CD14-positive monocyte (primary cell): ENCODE measurements around the gene GGA1. TPM values are rescaled to one million over a fixed set of nuclear protein-coding genes. Genes with fewer than 3 reads are reported as not detected.
A peak's percentile ranks its signal among the peaks of the same experiment; 100 is the strongest.

Source experiments
- DNase-seq, 3 donors: peaks; one replicate each; pipeline ENCODE4 v3.0.0-alpha.2; 2011 to 2022
- H2AFZ ChIP-seq: 2 replicates; pipeline ENCODE4 v1.6.0; 2012; ENCODE audit warnings: mild to moderate bottlenecking, low read depth, low read length, inconsistent platforms; ENCODE audit not compliant: insufficient read depth, poor library complexity, severe bottlenecking
- H3K27ac ChIP-seq, 2 donors: 1 replicate in 1 of 2; 2 replicates in 1 of 2; pipeline ENCODE4 v1.5.1; 2012 to 2013; ENCODE audit warnings: low read length in 2 of 2, control low read depth in 1 of 2, inconsistent platforms in 1 of 2, low read depth in 1 of 2, mild to moderate bottlenecking in 1 of 2
- H3K27me3 ChIP-seq, 2 donors: one replicate each; pipeline versions ENCODE4 v1.6.0 to v1.6.1; 2011 to 2013; ENCODE audit warnings: low read length in 2 of 2; ENCODE audit not compliant: control insufficient read depth in 2 of 2, insufficient read depth in 2 of 2
- H3K36me3 ChIP-seq, 2 donors: replicated peaks in 1 of 2; 1 replicate in 1 of 2; 2 replicates in 1 of 2; pipeline versions ENCODE4 v1.5.1 to v1.6.1; 2012 to 2013; ENCODE audit warnings: low read length in 2 of 2, control low read depth in 1 of 2, inconsistent platforms in 1 of 2, mild to moderate bottlenecking in 1 of 2; ENCODE audit not compliant: insufficient read depth in 2 of 2, control insufficient read depth in 1 of 2
- H3K4me1 ChIP-seq, 2 donors: 1 replicate in 1 of 2; 2 replicates in 1 of 2; pipeline versions ENCODE4 v1.5.1 to v1.6.1; 2012 to 2013; ENCODE audit warnings: low read length in 2 of 2, control low read depth in 1 of 2, inconsistent platforms in 1 of 2, mild to moderate bottlenecking in 1 of 2, moderate library complexity in 1 of 2; ENCODE audit not compliant: insufficient read depth in 2 of 2, control insufficient read depth in 1 of 2
- H3K4me2 ChIP-seq: replicated peaks from 2 replicates; pipeline ENCODE3; 2012; ENCODE audit warnings: low read length, moderate library complexity, mild to moderate bottlenecking; ENCODE audit not compliant: poor library complexity, severe bottlenecking; ENCODE audit errors: extremely low read depth
- H3K4me3 ChIP-seq, 3 experiments: fragments of 200-600 bp in 1 of 3; sonication (generic) in 1 of 3; replicated peaks in 1 of 3; 1 replicate in 2 of 3; 2 replicates in 1 of 3; pipeline ENCODE4 v1.5.1; 2011 to 2013; ENCODE audit warnings: low read length in 3 of 3, mild to moderate bottlenecking in 3 of 3, control low read depth in 2 of 3, low read depth in 2 of 3, inconsistent platforms in 1 of 3, moderate library complexity in 1 of 3
- H3K79me2 ChIP-seq: 2 replicates; pipeline ENCODE4 v1.6.0; 2012; ENCODE audit warnings: mild to moderate bottlenecking, control low read depth, inconsistent platforms, low read length, moderate library complexity; ENCODE audit not compliant: insufficient read depth
- H3K9ac ChIP-seq: 2 replicates; pipeline ENCODE4 v1.6.0; 2017; ENCODE audit warnings: low read length, mild to moderate bottlenecking; ENCODE audit not compliant: insufficient read depth, poor library complexity, severe bottlenecking
- H3K9me3 ChIP-seq, 2 donors: replicated peaks in 1 of 2; 1 replicate in 1 of 2; 2 replicates in 1 of 2; pipeline versions ENCODE4 v1.5.1 to v1.6.1; 2012 to 2013; ENCODE audit warnings: low read length in 2 of 2, control low read depth in 1 of 2; ENCODE audit not compliant: control insufficient read depth in 1 of 2, insufficient read depth in 1 of 2
- H4K20me1 ChIP-seq: 2 replicates; pipeline ENCODE4 v1.6.0; 2012; ENCODE audit warnings: mild to moderate bottlenecking, low read length, control low read depth, moderate library complexity; ENCODE audit not compliant: insufficient read depth
- H3K27ac Mint-ChIP-seq, 7 donors: one replicate each; pipeline ENCODE4 v1.8.0; 2020; ENCODE audit warnings: mild to moderate bottlenecking in 7 of 7, mixed read lengths in 7 of 7, moderate library complexity in 6 of 7, inconsistent platforms in 2 of 7
- H3K27me3 Mint-ChIP-seq, 3 donors: one replicate each; pipeline ENCODE4 v1.8.0; 2021 to 2022; ENCODE audit warnings: low read depth in 3 of 3, mild to moderate bottlenecking in 3 of 3, mixed read lengths in 3 of 3, moderate library complexity in 3 of 3, inconsistent platforms in 1 of 3
- H3K36me3 Mint-ChIP-seq, 2 donors: one replicate each; pipeline ENCODE4 v1.8.0; 2020; ENCODE audit warnings: mixed read lengths in 2 of 2, inconsistent platforms in 1 of 2, mild to moderate bottlenecking in 1 of 2
- H3K4me1 Mint-ChIP-seq: one replicate; pipeline ENCODE4 v1.8.0; 2020; ENCODE audit warnings: mild to moderate bottlenecking, mixed read lengths
- H3K4me3 Mint-ChIP-seq, 2 donors: one replicate each; pipeline ENCODE4 v1.8.0; 2020; ENCODE audit warnings: mild to moderate bottlenecking in 2 of 2, mixed read lengths in 2 of 2, moderate library complexity in 1 of 2
- H3K9me3 Mint-ChIP-seq, 7 donors: one replicate each; pipeline ENCODE4 v1.8.0; 2020 to 2022; ENCODE audit warnings: mixed read lengths in 7 of 7, mild to moderate bottlenecking in 6 of 7, moderate library complexity in 6 of 7, inconsistent platforms in 2 of 7
- WGBS: methylation state at CpG from one replicate; pipeline ENCODE4 v1.1.5; 2013; ENCODE audit warnings: missing lambda C conversion rate; ENCODE audit not compliant: insufficient coverage; 5-methylcytosine and 5-hydroxymethylcytosine counted together
- intact Hi-C, 2 donors: fragments of 100-400 bp; cut with micrococcal nuclease; formaldehyde crosslinking; loops; one replicate each; pipeline versions ENCODE4 v1.15.0 to v1.15.1; 2023
- polyA plus RNA-seq, 3 donors: library from polyadenylated mRNA; depleted of rRNA in 1 of 3; unstranded in 2 of 3; stranded (reverse) in 1 of 3; fragments of 300-500 nt in 2 of 3; fragments of >200 nt in 1 of 3; fragmentation: Illumina TruSeq in 2 of 3; gene quantifications; 1 replicate in 2 of 3; 2 replicates in 1 of 3; pipeline ENCODE4 v1.2.3, GENCODE V29; 2012 to 2021
- TF ChIP-seq, protein P1 (sequence below): fragments of 200-600 bp; IDR thresholded peaks from one replicate; pipeline ENCODE4 v1.8.0; 2022; ENCODE audit warnings: antibody characterized with exemption, mild to moderate bottlenecking

Gene GGA1
- polyA plus RNA-seq, 3 donors: 19.8 to 91.0 (median 24.8) TPM

DNA sequence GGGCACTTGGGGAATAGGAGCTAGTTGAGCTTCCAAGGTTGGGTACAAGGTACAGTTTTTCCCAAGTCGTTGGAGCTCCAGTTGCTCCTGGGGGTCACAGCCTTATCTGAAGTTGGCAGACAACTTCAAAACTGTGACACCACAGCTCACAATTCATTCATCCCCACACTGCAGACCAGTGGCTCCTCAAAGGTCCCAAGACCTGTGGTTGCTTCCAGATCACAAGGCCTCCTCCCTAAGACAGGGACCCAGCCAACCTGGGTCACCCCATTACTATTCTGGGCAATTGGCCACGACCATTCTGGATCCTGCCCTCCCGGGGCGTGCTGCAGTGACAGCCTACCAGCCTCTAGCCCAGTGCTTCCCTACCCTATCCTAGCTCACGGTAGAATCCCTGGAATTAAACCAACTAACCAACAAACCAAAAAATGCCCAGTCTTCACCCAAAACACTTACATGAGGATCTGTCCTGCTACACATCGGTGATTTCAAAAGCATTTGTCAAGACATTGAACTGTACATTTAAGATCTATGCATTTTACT is 49.0 kb downstream of the GGA1 start:
- 15% methylated on average over 4 of the region's 6 CpGs for WGBS

More for the DNA sequence above, 49.0 kb downstream of the GGA1 start:
- Histone ChIP-seq H3K9ac (no peak overlapping the region), H4K20me1 (peaks cover 65% of the 10 kb centered on the region), H3K36me3 (peaks cover 21 to 31% of the 10 kb centered on the region in 2 donors), H3K4me1 (peaks cover 42 to 51% of the 10 kb centered on the region in 2 donors), H3K4me2 (peak overlapping the region; percentile 93), H3K4me3 (peak overlapping the region; percentile 6 to 70 (median 8)), H3K9me3 (no peaks in the 10 kb centered on the region), H3K27ac (peak overlapping the region; percentile 47 to 76), H3K27me3 (no peaks in the 10 kb centered on the region), H2AFZ (peak overlapping the region; percentile 75), H3K79me2 (peaks cover 35% of the 10 kb centered on the region)
- H3K27ac Mint-ChIP-seq: peak overlapping the region; percentile 77 to 96 (median 95)
- peaks cover 0 to 4% (median 0%) of the 10 kb centered on the region in 3 donors for H3K27me3 Mint-ChIP-seq
- peaks cover 0 to 2% (median 0%) of the 10 kb centered on the region in 7 donors for H3K9me3 Mint-ChIP-seq
- intact Hi-C loops: loop anchor here in 1 of 2 donors (2.0 kb wide), 1 partner anchor 19 kb away; no protein-coding TSS in a partner anchor
- peak overlapping the region; percentile 82 to 88 for H3K4me3 Mint-ChIP-seq
- H3K4me1 Mint-ChIP-seq: peaks cover 44% of the 10 kb centered on the region
- H3K36me3 Mint-ChIP-seq: peaks cover 22 to 28% of the 10 kb centered on the region in 2 donors
- TF ChIP-seq, protein P1, sequence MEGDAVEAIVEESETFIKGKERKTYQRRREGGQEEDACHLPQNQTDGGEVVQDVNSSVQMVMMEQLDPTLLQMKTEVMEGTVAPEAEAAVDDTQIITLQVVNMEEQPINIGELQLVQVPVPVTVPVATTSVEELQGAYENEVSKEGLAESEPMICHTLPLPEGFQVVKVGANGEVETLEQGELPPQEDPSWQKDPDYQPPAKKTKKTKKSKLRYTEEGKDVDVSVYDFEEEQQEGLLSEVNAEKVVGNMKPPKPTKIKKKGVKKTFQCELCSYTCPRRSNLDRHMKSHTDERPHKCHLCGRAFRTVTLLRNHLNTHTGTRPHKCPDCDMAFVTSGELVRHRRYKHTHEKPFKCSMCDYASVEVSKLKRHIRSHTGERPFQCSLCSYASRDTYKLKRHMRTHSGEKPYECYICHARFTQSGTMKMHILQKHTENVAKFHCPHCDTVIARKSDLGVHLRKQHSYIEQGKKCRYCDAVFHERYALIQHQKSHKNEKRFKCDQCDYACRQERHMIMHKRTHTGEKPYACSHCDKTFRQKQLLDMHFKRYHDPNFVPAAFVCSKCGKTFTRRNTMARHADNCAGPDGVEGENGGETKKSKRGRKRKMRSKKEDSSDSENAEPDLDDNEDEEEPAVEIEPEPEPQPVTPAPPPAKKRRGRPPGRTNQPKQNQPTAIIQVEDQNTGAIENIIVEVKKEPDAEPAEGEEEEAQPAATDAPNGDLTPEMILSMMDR: no peak
- no peak for DNase-seq
